DMS 273 (cell line): ENCODE measurements around the gene TMEM18.

Experiments used
- DNase-seq: peaks from one replicate; lab custom pipeline; 2025; ENCODE audit not compliant: unreplicated experiment; lab: John Stamatoyannopoulos, UW

Gene TMEM18

GRCh38 chr2:653645-654425 is 23.4 kb downstream of the TMEM18 start:
- no peak for DNase-seq

GRCh38 chr2:652881-653480 is 24.2 kb downstream of the TMEM18 start:
- DNase-seq, result no peak

- no peak for DNase-seq
Measured at GRCh38 chr2:651951-652373, 25.2 kb downstream of the TMEM18 start.

GRCh38 chr2:650343-651310 is 26.6 kb downstream of the TMEM18 start:
- DNase-seq, result no peak

GRCh38 chr2:649426-650342 is 27.5 kb downstream of the TMEM18 start:
- no peak for DNase-seq

GRCh38 chr2:648476-649424 is 28.5 kb downstream of the TMEM18 start:
- DNase-seq, result no peak

- no peak for DNase-seq
Measured at GRCh38 chr2:647691-648231, 29.4 kb downstream of the TMEM18 start.

- no peak for DNase-seq
Measured at GRCh38 chr2:647003-647560, 30.1 kb downstream of the TMEM18 start.

- DNase-seq, result no peak
Measured at GRCh38 chr2:644871-645270, 32.3 kb downstream of the TMEM18 start.

GRCh38 chr2:643761-644160 is 33.4 kb downstream of the TMEM18 start:
- DNase-seq, result no peak

- DNase-seq, result no peak
Measured at GRCh38 chr2:643334-643733, 33.9 kb downstream of the TMEM18 start.

- no peak for DNase-seq
Measured at GRCh38 chr2:641872-642815, 35.1 kb downstream of the TMEM18 start.

- DNase-seq, result no peak
Measured at GRCh38 chr2:641164-641871, 35.9 kb downstream of the TMEM18 start.

GRCh38 chr2:639703-640102 is 37.5 kb downstream of the TMEM18 start:
- DNase-seq, result no peak

GRCh38 chr2:637804-638203 is 39.4 kb downstream of the TMEM18 start:
- no peak for DNase-seq

- no peak for DNase-seq
Measured at GRCh38 chr2:637406-637776, 39.8 kb downstream of the TMEM18 start.
